ENCODE data around the gene SFSWAP. TPM values are rescaled to one million over a fixed set of nuclear protein-coding genes. Genes with fewer than 3 reads are reported as not detected.

SFSWAP gene
- total RNA-seq, 1 donor, result 31.1 TPM

DNA sequence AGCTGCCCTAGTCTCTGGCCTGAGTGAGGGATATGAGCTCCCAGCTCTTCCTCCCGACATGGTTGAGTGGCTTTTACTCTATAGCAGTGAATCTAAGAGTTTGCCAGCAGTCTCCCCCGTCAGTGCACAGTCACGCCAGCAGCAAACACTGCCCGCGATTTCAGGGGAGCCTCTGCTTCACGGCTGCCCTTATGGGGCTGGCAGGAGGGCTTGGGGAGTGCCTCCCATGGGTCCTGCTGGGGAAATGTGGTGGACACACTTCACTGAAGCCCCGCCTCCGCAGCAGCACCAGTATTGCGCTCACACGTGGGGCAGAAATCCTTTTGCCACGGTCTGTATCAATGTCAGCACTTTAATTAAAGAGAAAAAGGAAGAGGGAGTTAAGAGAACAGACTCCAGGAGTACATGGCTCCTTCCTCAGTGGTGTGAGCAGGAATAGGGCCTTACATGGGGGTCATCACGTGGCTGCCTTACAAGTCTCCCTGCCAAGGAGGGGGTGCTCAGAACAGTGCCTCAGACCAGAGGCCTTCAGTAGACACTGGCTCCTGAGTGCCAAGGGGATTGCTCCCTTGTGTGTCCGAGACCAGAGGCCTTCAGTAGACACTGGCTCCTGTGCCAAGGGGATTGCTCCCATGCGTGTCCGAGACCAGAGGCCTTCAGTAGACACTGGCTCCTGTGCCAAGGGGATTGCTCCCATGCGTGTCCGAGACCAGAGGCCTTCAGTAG, 55.7 kb downstream of the SFSWAP start:
- no peak overlapping the region for H3K4me2 ChIP-seq (ENCODE audit: insufficient read depth, low read length)
- no peaks in the 10 kb centered on the region for H3K79me2 ChIP-seq (ENCODE audit: insufficient read depth, low read length)
- H3K4me3 ChIP-seq (ENCODE audit: insufficient read depth, low read length), result no peak overlapping the region
- no peak overlapping the region for H3K27ac ChIP-seq (ENCODE audit: low read depth, low read length)
- TF ChIP-seq, protein P1, sequence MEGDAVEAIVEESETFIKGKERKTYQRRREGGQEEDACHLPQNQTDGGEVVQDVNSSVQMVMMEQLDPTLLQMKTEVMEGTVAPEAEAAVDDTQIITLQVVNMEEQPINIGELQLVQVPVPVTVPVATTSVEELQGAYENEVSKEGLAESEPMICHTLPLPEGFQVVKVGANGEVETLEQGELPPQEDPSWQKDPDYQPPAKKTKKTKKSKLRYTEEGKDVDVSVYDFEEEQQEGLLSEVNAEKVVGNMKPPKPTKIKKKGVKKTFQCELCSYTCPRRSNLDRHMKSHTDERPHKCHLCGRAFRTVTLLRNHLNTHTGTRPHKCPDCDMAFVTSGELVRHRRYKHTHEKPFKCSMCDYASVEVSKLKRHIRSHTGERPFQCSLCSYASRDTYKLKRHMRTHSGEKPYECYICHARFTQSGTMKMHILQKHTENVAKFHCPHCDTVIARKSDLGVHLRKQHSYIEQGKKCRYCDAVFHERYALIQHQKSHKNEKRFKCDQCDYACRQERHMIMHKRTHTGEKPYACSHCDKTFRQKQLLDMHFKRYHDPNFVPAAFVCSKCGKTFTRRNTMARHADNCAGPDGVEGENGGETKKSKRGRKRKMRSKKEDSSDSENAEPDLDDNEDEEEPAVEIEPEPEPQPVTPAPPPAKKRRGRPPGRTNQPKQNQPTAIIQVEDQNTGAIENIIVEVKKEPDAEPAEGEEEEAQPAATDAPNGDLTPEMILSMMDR (IDR thresholded peaks at IDR 0.05; ENCODE audit: extremely low read depth, low read depth, low read length), result no peak
- no peak overlapping the region for H2AFZ ChIP-seq (ENCODE audit: low read length)
- H3K4me1 ChIP-seq (ENCODE audit: insufficient read depth, low read length), result no peaks in the 10 kb centered on the region
- H4K20me1 ChIP-seq (ENCODE audit: insufficient read depth, low read length), result no peaks in the 10 kb centered on the region
- H3K36me3 ChIP-seq (ENCODE audit: insufficient read depth, low read length), result peaks cover 68% of the 10 kb centered on the region
- no peaks in the 10 kb centered on the region for H3K27me3 ChIP-seq (ENCODE audit: insufficient read depth, low read length)
- no peaks in the 10 kb centered on the region for H3K9me3 ChIP-seq (ENCODE audit: low read depth, low read length)
- no peak for DNase-seq (ENCODE audit: insufficient read length, low spot score, missing footprints)

- H3K27ac ChIP-seq (ENCODE audit: low read depth, low read length), result no peak overlapping the region
Measured at GRCh38 chr12:131770120-131770519, 59.2 kb downstream of the SFSWAP start.

DNA sequence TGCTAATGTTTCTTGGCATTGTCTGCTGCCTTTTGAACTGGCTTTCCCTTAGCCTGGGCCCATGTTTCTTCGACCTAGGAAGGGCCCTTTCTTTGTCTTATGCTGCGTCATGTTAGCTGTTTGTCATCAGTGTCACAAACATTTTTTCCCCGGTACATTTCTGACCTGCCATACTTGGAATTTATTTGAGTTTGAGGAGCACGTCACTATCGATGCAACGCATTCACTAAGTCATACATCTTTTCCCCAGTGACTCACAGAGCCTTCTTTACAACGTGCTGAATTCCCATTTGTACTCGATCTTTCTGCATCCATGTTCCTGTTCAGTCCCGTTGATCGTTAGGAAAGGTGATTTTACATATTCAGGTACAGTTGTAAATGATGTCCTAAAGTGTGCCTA, 61.1 kb downstream of the SFSWAP start:
- Histone ChIP-seq H2AFZ (ENCODE audit: low read length) (no peak overlapping the region), H3K27me3 (ENCODE audit: insufficient read depth, low read length) (no peaks in the 10 kb centered on the region), H3K4me2 (ENCODE audit: insufficient read depth, low read length) (no peak overlapping the region), H3K4me3 (ENCODE audit: insufficient read depth, low read length) (no peak overlapping the region), H3K79me2 (ENCODE audit: insufficient read depth, low read length) (peaks cover 9% of the 10 kb centered on the region), H3K27ac (ENCODE audit: low read depth, low read length) (no peak overlapping the region), H4K20me1 (ENCODE audit: insufficient read depth, low read length) (no peaks in the 10 kb centered on the region), H3K9me3 (ENCODE audit: low read depth, low read length) (no peaks in the 10 kb centered on the region), H3K4me1 (ENCODE audit: insufficient read depth, low read length) (no peaks in the 10 kb centered on the region), H3K36me3 (ENCODE audit: insufficient read depth, low read length) (peaks cover 55% of the 10 kb centered on the region)
- TF ChIP-seq, protein P1 (IDR thresholded peaks at IDR 0.05; ENCODE audit: extremely low read depth, low read depth, low read length), result no peak
- no peak for DNase-seq (ENCODE audit: insufficient read length, low spot score, missing footprints)

More at GRCh38 chr12:131770120-131770519, 59.2 kb downstream of the SFSWAP start:
- Histone ChIP-seq H3K4me3 (ENCODE audit: insufficient read depth, low read length) (no peak overlapping the region), H3K27me3 (ENCODE audit: insufficient read depth, low read length) (no peaks in the 10 kb centered on the region), H4K20me1 (ENCODE audit: insufficient read depth, low read length) (no peaks in the 10 kb centered on the region), H3K9me3 (ENCODE audit: low read depth, low read length) (no peaks in the 10 kb centered on the region), H2AFZ (ENCODE audit: low read length) (no peak overlapping the region), H3K79me2 (ENCODE audit: insufficient read depth, low read length) (no peaks in the 10 kb centered on the region), H3K36me3 (ENCODE audit: insufficient read depth, low read length) (peaks cover 57% of the 10 kb centered on the region), H3K4me2 (ENCODE audit: insufficient read depth, low read length) (no peak overlapping the region), H3K4me1 (ENCODE audit: insufficient read depth, low read length) (no peaks in the 10 kb centered on the region)
- TF ChIP-seq, protein P1 (IDR thresholded peaks at IDR 0.05; ENCODE audit: extremely low read depth, low read depth, low read length), result no peak
- DNase-seq (ENCODE audit: insufficient read length, low spot score, missing footprints), result no peak

DNA sequence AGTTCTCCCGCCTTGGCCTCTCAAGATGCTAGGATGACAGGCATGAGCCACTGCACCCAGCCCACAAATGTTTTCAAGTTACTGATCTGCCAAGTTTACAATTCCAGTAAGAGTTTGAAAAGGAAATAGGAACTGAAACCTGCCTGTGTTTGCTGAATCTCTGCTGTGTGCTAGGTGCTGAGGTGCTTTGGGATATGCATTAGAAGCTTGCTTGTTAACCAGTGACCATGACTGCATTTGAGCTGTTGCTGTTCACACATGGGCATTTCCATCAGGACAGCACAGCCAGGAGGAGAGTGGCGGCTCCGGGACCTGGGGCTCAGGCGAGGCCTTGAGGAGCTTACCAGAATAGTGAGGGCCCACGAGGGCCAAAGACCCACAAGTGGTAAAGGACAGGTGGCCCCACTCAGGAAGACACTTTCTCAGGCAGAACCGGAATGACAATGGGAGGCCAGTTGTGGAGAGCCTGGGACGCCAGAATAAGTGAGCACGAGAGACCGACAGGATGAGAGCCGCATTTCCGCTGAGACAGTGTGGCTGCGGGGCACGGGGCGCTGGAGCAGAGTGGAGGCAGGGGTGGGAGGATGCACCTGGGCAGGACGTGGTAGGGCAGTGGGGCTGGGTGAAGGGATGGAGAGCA, 62.8 kb downstream of the SFSWAP start:
- Histone ChIP-seq H3K9me3 (ENCODE audit: low read depth, low read length) (no peaks in the 10 kb centered on the region), H3K36me3 (ENCODE audit: insufficient read depth, low read length) (peaks cover 58% of the 10 kb centered on the region), H3K4me1 (ENCODE audit: insufficient read depth, low read length) (no peaks in the 10 kb centered on the region), H3K4me3 (ENCODE audit: insufficient read depth, low read length) (no peak overlapping the region), H2AFZ (ENCODE audit: low read length) (no peak overlapping the region), H3K27ac (ENCODE audit: low read depth, low read length) (no peak overlapping the region), H4K20me1 (ENCODE audit: insufficient read depth, low read length) (no peaks in the 10 kb centered on the region), H3K27me3 (ENCODE audit: insufficient read depth, low read length) (no peaks in the 10 kb centered on the region), H3K4me2 (ENCODE audit: insufficient read depth, low read length) (no peak overlapping the region), H3K79me2 (ENCODE audit: insufficient read depth, low read length) (peaks cover 9% of the 10 kb centered on the region)
- DNase-seq (ENCODE audit: insufficient read length, low spot score, missing footprints), result no peak
- TF ChIP-seq, protein P1 (IDR thresholded peaks at IDR 0.05; ENCODE audit: extremely low read depth, low read depth, low read length), result no peak

Measured in osteoblast (primary cell).